Upper lobe of right lung (tissue), 1 donor: ENCODE data around the gene EHBP1L1. TPM values are rescaled to one million over a fixed set of nuclear protein-coding genes. Genes with fewer than 3 reads are reported as not detected.
A peak's percentile ranks its signal among the peaks of the same experiment; 100 is the strongest.

Experiments used
- ATAC-seq: fragments of 200-7000 bp; cut with Tn5 transposase; one replicate; pipeline ENCODE4 v1.9.1; 2020; ENCODE audit warnings: mild to moderate bottlenecking, moderate library complexity
- DNase-seq: peaks from one replicate; pipeline ENCODE4 v3.0.0-alpha.2; 2020
- H3K27ac ChIP-seq: fragments of 200-600 bp; one replicate; pipeline ENCODE4 v1.8.0; 2022
- H3K27me3 ChIP-seq: fragments of 200-600 bp; one replicate; pipeline ENCODE4 v1.8.0; 2022; ENCODE audit warnings: mild to moderate bottlenecking
- H3K36me3 ChIP-seq: fragments of 200-600 bp; one replicate; pipeline ENCODE4 v1.8.0; 2022
- H3K4me1 ChIP-seq: fragments of 200-600 bp; one replicate; pipeline ENCODE4 v1.8.0; 2022
- H3K4me3 ChIP-seq: fragments of 200-600 bp; one replicate; pipeline ENCODE4 v1.8.0; 2022; ENCODE audit warnings: mild to moderate bottlenecking
- H3K9me3 ChIP-seq: fragments of 200-600 bp; one replicate; pipeline ENCODE4 v1.8.0; 2022
- CTCF ChIP-seq: fragments of 200-600 bp; IDR thresholded peaks from one replicate; pipeline ENCODE4 v1.8.0; 2022; ENCODE audit warnings: antibody characterized with exemption
- intact Hi-C: fragments of 100-400 bp; cut with DNase I; formaldehyde crosslinking; loops from one replicate; pipeline ENCODE4 v1.11.0; 2022
- total RNA-seq: library from RNA; stranded (reverse); fragmentation: NEBNext Ultra II Directional; extraction: Animal tissue kit (Norgen Biotek cat#: 25700); gene quantifications from one replicate; pipeline ENCODE4 v1.2.1, GENCODE V29; 2021
- donor health status: DM: no; HTN: yes; CAD: no; lungs with severe emphysema.

EHBP1L1 gene
- total RNA-seq, 1 donor from 2014 or later: 88.3 TPM

- Histone ChIP-seq H3K36me3 (no peaks in the 10 kb centered on the region), H3K4me3 (peak within 1 kb of the TSS; percentile 63), H3K4me1 (peaks cover 47% of the 10 kb centered on the region), H3K27me3 (no peaks in the 10 kb centered on the region), H3K27ac (peak within 1 kb of the TSS; percentile 95), H3K9me3 (no peaks in the 10 kb centered on the region)
- no peak for TF ChIP-seq CTCF
- intact Hi-C loops: no loop called here
- ATAC-seq (peak; percentile 84), DNase-seq (peak; percentile 93)
These were observed 17.6 kb upstream of the EHBP1L1 start, which contains the start of gene LTBP3 for GRCh38 chr11:65558002-65558929. Gene LTBP3 (minus strand): TSS chr11:65558359. CDS start chr11:65557959, 400 bp downstream.

- Histone ChIP-seq H3K36me3 (no peaks in the 10 kb centered on the region), H3K9me3 (no peaks in the 10 kb centered on the region), H3K27ac (peak overlapping the region; percentile 95), H3K27me3 (no peaks in the 10 kb centered on the region), H3K4me3 (peak overlapping the region; percentile 63), H3K4me1 (peaks cover 47% of the 10 kb centered on the region)
- no peak for DNase-seq
- no peak for TF ChIP-seq CTCF
- intact Hi-C loops: no loop called here
- peak; percentile 6 for ATAC-seq
These were observed 16.8 kb upstream of the EHBP1L1 start for GRCh38 chr11:65558930-65559509.

- peak overlapping the region; percentile 95 for H3K27ac ChIP-seq
- no peak for ATAC-seq
- H3K36me3 ChIP-seq: no peaks in the 10 kb centered on the region
- H3K9me3 ChIP-seq: no peaks in the 10 kb centered on the region
- TF ChIP-seq CTCF: no peak
- peaks cover 47% of the 10 kb centered on the region for H3K4me1 ChIP-seq
- no peak for DNase-seq
- H3K4me3 ChIP-seq: no peak overlapping the region
- no peaks in the 10 kb centered on the region for H3K27me3 ChIP-seq
- intact Hi-C loops: no loop called here
These were observed 16.3 kb upstream of the EHBP1L1 start for GRCh38 chr11:65559535-65559934.

- H3K4me3 ChIP-seq: no peak overlapping the region
- peaks cover 46% of the 10 kb centered on the region for H3K4me1 ChIP-seq
- no peak for TF ChIP-seq CTCF
- intact Hi-C loops: no loop called here
- peak overlapping the region; percentile 95 for H3K27ac ChIP-seq
- DNase-seq: no peak
- no peaks in the 10 kb centered on the region for H3K9me3 ChIP-seq
- ATAC-seq: no peak
- H3K27me3 ChIP-seq: no peaks in the 10 kb centered on the region
- H3K36me3 ChIP-seq: no peaks in the 10 kb centered on the region
These were observed 15.8 kb upstream of the EHBP1L1 start for GRCh38 chr11:65559951-65560537.

GRCh38 chr11:65560555-65561418 is 15.1 kb upstream of the EHBP1L1 start:
- TF ChIP-seq CTCF: no peak
- Histone ChIP-seq H3K9me3 (no peaks in the 10 kb centered on the region), H3K27me3 (no peaks in the 10 kb centered on the region), H3K4me1 (peaks cover 46% of the 10 kb centered on the region), H3K4me3 (no peak overlapping the region), H3K36me3 (no peaks in the 10 kb centered on the region), H3K27ac (peak overlapping the region; percentile 95)
- DNase-seq: no peak
- ATAC-seq: no peak
- intact Hi-C loops: no loop called here
